K562 (cell line): ENCODE measurements around the gene HDLBP.

ENCODE experiments used
- EP300 ChIP-seq: IDR thresholded peaks from 2 replicates; pipeline ENCODE4 v1.6.1; 2012; ENCODE audit warnings: low read length, improper control_type of control experiment
- FOXP1 ChIP-seq: sonication (generic); formaldehyde crosslinking; IDR thresholded peaks from 2 replicates; pipeline ENCODE4 v1.8.0; 2022; ENCODE audit warnings: mild to moderate bottlenecking, missing genetic modification reagents
- JUN ChIP-seq, 2 experiments: sonication (generic) in 1 of 2; formaldehyde crosslinking in 1 of 2; IDR thresholded peaks; 2 replicates each; pipeline versions ENCODE4 v1.6.1 to v1.8.0; 2012 to 2022; ENCODE audit warnings: borderline replicate concordance in 2 of 2, mild to moderate bottlenecking in 2 of 2, improper control_type of control experiment in 1 of 2, low read depth in 1 of 2, low read length in 1 of 2, missing genetic modification reagents in 1 of 2
- JUND ChIP-seq, 2 experiments: IDR thresholded peaks; 2 replicates in 1 of 2; 3 replicates in 1 of 2; pipeline ENCODE4 v1.6.1; 2011; ENCODE audit warnings: borderline replicate concordance in 2 of 2, low read depth in 2 of 2, low read length in 2 of 2, improper control_type of control experiment in 1 of 2, missing biosample characterization in 1 of 2, missing genetic modification characterization in 1 of 2, missing genetic modification reagents in 1 of 2

DNA sequence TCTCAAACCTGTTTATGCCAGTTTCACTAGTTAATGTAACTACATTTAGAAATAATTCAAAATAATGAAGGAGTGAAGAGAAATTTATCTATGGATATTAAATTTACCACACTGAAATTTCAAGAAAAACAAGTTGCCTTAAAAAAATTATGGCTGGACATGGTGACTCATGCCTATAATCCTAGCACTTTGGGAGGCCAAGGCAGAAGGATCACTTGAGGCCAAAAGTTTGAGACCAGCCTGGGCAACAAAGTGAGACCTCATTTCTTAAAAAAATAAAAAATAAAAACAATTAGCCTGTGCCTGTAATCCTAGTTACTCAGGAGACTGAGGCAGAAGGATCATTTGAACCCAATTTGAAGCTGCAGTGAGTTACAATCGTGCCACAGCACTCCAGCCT is 29.9 kb downstream of the HDLBP start:
- TF ChIP-seq JUND (IDR thresholded peaks at IDR 0.05; ENCODE audit: borderline replicate concordance, low read depth, low read length) = no peak
- no peak for TF ChIP-seq JUND (tag; IDR thresholded peaks at IDR 0.05; ENCODE audit: borderline replicate concordance, low read depth, low read length)
- no peak for TF ChIP-seq EP300
- no peak for TF ChIP-seq FOXP1 (CRISPR knock-in tag)
- TF ChIP-seq JUN (IDR thresholded peaks at IDR 0.05; ENCODE audit: borderline replicate concordance, low read depth, low read length) = no peak
- TF ChIP-seq JUN (CRISPR knock-in tag; IDR thresholded peaks at IDR 0.05; ENCODE audit: borderline replicate concordance) = no peak
